GM18511 (cell line): Measurements from ENCODE around the gene CHD9.
"Not testable (repeated sequence)": the region's sequence is repeated elsewhere in the genome, so short reads cannot be mapped to it uniquely, and the experiment has no call there.

Experiments used
- ATAC-seq: cut with Tn5 transposase; IDR thresholded peaks from one replicate; pipeline ENCODE4 v1.9.1; 2021; ENCODE audit warnings: mild to moderate bottlenecking, moderate library complexity; ENCODE audit not compliant: unreplicated experiment

The CHD9 gene

GRCh38 chr16:53235851-53236250 is 181.1 kb downstream of the CHD9 start:
- ATAC-seq: no peak

DNA sequence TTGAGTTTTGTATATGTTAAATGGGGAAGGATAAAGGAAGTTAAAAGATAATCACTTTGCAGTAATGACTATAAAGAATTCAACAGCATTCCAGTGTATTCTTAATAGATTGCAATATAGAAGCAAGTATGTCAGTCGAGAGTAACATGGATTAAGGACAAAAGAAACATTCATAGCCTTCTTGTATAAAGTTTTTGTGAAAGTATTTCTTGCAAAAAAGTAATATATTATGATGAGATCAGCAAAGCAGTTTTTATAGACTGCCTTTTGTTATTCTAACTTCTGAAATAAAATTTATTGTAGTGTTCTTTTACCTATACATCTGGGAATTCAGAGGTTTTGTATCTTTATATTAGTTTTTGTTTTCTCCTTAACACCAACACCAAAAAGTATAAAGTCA is 194.5 kb downstream of the CHD9 start:
- ATAC-seq: no peak

- ATAC-seq: no peak
These were observed 202.2 kb downstream of the CHD9 start for GRCh38 chr16:53257001-53257400.

DNA sequence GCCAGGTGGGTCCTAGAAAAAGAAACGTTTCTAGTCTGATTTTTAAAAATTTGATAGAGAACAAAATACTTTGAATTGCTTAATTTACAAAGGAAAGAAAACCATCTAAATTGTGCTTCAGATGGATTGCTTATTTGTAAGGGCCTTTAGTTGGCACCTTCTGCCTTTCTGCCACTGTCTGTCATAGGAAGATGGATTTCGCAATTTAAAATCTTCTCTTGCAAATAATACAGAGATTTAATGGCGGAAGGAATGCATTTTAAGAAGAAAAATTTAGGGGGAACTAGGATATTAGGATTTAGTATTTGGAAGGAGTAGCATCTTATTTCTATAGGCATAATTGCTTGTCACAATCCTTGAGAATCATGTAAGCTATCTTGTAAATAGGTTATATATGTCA is 204.0 kb downstream of the CHD9 start:
- no peak for ATAC-seq

GRCh38 chr16:53261276-53261675 is 206.5 kb downstream of the CHD9 start:
- no peak for ATAC-seq

DNA sequence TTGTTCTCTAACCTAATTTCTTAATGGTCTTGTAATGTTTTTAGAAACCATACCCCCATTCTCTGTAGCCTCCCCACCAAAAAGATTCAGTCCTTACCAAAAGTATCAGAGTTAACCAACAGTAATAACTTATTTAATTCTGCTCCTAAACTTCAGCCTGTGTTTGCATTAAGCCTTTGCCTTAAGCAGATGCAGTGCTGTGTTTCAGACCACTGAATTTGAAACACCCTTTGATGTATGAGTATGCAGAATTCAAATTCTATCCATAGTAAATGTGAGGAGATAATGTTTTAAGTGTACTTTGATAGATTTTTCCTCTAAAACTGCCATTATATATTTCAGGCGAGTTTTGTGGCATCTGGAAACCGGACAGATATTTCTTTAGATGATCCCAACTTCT is 207.9 kb downstream of the CHD9 start:
- ATAC-seq: no peak

- no peak for ATAC-seq
These were observed 211.4 kb downstream of the CHD9 start for GRCh38 chr16:53266156-53266555.

DNA sequence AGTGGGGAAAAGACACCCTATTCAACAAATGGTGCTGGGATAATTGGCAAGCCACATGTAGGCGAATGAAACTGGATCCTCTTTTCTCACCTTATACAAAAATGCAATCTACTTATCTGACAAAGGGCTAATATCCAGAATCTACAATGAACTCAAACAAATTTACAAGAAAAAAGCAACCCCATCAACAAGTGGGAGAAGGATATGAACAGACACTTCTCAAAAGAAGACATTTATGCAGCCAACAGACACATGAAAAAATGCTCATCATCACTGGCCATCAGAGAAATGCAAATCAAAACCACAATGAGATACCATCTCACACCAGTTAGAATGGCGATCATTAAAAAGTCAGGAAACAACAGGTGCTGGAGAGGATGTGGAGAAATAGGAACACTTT is 223.7 kb downstream of the CHD9 start:
- ATAC-seq: not testable (repeated sequence)

- no peak for ATAC-seq
These were observed 226.5 kb downstream of the CHD9 start for GRCh38 chr16:53281280-53281679.

DNA sequence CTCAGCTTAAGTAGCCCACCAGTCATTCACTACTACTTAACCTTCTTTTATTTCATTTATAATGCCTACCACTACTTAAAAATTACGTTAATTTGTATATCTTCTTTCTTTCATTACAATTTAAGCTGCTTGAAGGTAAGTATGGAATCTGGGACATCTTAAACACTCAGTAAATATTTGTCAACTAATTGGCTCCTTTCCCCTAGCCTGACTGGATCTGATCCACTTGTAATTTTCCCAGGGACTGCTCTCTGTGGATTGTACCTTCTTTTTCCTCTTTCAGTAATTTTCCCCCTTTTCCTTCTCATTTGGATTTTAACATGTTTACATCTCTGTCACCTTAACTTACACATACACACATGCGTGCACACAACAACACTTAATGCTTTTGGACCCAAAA is 227.1 kb downstream of the CHD9 start:
- no peak for ATAC-seq

- no peak for ATAC-seq
These were observed 227.5 kb downstream of the CHD9 start for GRCh38 chr16:53282328-53282727.

DNA sequence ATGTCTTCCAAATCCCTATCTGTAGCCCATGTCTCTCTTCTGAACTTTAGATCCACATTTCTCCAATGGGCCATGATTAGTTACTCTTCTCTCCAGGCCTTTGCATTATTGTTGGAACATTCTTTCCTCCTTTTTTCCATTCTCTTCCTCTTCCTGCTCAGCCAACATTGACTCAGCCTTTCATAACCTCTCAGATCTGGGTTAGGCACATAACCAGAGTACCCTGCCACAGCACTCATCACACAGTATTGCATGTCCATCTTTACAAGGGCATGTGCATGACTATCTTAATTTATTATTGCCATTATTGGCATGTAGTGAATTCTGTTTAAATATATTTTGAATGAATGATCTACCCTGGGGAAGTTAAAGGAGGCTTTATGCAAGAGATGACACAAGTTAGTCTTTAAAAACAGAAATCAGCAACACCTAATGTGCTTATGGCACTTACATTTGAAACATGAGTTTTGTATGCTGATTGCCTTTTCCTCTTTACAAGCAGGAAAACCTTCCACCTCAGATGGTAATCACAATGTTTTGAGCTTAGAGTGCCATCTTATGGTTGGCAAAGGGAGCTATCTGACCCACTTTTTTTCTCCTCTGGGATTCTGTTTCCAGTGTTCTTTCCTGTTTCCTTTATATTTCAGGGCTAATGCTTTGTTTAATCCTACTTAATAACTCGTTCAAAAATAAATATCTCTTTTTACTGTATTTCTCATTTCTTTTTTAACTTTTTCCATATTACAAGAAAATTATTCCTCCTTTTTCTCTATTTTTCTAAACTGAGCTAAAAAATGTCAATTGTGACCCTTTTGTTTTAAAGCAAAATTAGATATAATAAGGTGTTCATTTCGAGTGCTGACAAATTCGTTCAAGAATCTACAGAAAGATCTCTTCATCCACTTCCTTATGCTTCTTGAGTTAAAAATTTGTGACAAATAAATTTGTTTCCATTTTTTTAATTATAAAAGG is 228.5 kb downstream of the CHD9 start:
- ATAC-seq: no peak

DNA sequence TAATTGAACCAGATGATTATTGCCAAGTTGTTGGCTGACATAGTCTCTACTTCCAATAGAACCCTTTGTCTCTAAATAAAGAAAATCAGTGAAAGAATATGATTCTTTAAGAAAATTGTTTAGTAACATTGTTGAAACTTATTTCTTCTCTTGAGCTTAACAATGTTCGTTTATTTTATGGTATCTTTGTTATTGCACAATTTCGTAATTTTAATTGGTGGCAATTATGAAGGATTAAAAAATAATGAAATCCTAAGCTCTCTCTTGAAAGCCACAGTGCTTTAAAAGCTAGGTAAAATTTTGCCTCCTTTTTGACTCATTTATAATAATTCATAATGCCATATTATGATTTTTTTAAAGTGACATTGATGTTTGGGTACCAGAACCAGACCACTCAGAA is 230.4 kb downstream of the CHD9 start:
- ATAC-seq: no peak

- ATAC-seq: no peak
These were observed 235.7 kb downstream of the CHD9 start for GRCh38 chr16:53290520-53290919.

GRCh38 chr16:53291757-53292392 is 237.1 kb downstream of the CHD9 start:
- ATAC-seq: no peak

DNA sequence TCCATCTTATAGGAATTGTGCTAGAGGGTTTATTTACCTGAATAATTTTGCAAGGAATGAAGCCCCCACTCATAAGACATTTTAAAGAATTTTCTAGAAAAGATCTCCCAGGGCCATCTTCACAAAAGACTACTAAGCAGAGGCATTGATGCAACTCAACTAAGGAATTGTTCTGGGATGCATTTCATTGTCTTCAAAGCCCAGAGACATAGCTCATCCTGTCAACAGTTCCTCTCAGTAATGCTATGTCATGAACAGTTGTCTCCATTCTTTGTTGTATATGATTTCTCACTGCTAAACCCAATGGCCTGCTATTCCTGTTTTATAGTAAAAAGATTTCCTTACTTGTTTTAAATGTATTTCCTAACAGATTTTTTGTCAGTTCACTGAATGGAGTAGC is 242.7 kb downstream of the CHD9 start:
- ATAC-seq: no peak

DNA sequence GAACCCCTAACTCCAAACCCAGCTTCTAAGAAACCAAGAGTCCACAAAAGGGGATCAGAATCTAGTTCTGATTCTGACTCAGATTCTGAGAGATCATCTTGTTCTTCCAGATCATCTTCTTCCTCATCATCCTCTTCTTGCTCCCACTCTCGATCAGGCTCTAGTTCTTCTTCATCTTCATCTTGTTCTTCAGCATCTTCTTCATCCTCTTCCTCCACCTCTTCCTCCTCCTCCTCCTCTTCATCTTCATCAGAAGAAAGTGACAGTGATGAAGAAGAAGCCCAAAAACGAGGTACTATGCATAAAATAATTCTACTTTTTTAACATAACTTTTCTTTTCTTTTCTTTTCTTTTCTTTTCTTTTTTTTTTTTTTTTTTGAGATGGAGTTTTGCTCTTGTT is 249.5 kb downstream of the CHD9 start:
- no peak for ATAC-seq

GRCh38 chr16:53305743-53306142 is 251.0 kb downstream of the CHD9 start:
- no peak for ATAC-seq

GRCh38 chr16:53309457-53309856 is 254.7 kb downstream of the CHD9 start:
- ATAC-seq: no peak

DNA sequence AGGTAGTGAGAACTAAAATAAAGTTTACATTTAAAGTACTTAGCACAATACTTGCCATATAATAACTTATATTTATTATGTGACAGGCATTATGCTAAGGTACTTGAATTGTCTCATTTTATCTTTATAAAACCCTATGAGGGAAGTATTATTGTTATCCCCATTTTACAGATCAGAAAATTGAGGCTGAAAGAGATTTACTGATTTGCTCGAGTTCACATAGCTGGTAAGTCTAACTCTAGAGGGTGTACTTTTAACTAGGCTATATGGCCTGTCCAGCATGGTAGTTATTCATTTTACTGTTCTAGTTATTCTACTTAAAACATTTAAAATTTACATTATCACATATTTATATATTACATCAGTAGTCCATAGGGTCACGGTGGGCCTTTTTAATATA is 266.2 kb downstream of the CHD9 start:
- no peak for ATAC-seq

DNA sequence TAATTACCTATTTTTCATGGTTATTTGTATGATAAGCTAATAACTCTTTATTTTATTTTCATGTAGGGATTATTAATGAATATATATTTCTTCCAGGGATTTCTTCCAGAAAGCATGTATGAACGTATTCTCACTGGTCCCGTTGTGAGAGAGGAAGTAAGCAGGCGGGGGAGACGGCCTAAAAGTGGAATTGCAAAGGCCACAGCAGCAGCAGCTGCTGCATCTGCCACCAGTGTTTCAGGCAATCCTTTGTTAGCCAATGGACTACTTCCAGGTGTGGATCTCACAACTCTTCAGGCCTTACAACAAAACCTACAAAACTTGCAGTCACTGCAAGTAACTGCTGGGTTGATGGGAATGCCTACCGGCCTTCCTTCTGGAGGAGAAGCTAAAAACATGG is 269.1 kb downstream of the CHD9 start:
- ATAC-seq: no peak

- not testable (repeated sequence) for ATAC-seq
These were observed 276.2 kb downstream of the CHD9 start for GRCh38 chr16:53330991-53331390.
